Measurements from ENCODE around the gene RPAP3.

The RPAP3 gene

DNA sequence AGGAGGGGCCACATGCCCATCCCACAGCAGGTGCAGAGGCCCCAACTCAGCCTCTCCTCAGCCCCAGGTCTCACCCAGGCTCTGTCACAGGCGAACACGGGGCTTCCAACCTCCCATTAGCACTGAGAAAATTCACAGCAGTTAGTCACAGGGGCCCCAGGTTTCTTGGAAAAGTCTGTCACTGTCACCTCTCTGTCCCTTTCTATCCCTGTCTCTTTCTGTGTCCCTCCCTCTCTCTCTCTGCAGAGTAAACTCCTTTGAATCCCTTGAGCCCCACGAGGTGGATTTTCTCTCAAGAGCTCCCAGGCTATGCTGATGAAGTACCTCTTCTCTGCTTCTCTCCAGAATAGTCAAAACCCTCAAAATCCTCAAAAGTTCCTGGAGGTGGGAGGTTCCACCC lies 33.5 kb upstream of the RPAP3 start:
- Histone ChIP-seq H3K27ac (peak overlapping the region; percentile 74; the same call in 1 of the 2 replicates), H2AFZ (ENCODE audit: low read depth) (no peak overlapping the region; the same call in 1 of the 2 replicates), H3K27me3 (ENCODE audit: insufficient read depth, low read depth) (no peaks in the 10 kb centered on the region), H3K79me2 (ENCODE audit: insufficient read depth, low read depth) (no peaks in the 10 kb centered on the region), H3K4me1 (ENCODE audit: low read depth, poor library complexity, severe bottlenecking) (peaks cover 51% of the 10 kb centered on the region), H3K4me2 (peak overlapping the region; percentile 100), H3K4me3 (IDR thresholded peaks at IDR 0.05; ENCODE audit: insufficient read depth, low read depth, low read length) (no peak overlapping the region), H3K9ac (peak overlapping the region; percentile 7; the same call in 1 of the 2 replicates), H4K20me1 (ENCODE audit: insufficient read depth) (no peaks in the 10 kb centered on the region), H3K36me3 (ENCODE audit: insufficient read depth) (no peaks in the 10 kb centered on the region)
- TF ChIP-seq, protein P1, sequence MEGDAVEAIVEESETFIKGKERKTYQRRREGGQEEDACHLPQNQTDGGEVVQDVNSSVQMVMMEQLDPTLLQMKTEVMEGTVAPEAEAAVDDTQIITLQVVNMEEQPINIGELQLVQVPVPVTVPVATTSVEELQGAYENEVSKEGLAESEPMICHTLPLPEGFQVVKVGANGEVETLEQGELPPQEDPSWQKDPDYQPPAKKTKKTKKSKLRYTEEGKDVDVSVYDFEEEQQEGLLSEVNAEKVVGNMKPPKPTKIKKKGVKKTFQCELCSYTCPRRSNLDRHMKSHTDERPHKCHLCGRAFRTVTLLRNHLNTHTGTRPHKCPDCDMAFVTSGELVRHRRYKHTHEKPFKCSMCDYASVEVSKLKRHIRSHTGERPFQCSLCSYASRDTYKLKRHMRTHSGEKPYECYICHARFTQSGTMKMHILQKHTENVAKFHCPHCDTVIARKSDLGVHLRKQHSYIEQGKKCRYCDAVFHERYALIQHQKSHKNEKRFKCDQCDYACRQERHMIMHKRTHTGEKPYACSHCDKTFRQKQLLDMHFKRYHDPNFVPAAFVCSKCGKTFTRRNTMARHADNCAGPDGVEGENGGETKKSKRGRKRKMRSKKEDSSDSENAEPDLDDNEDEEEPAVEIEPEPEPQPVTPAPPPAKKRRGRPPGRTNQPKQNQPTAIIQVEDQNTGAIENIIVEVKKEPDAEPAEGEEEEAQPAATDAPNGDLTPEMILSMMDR (conservative IDR thresholded peaks at IDR 0.05; ENCODE audit: low read depth, low read length) = no peak

- H3K79me2 ChIP-seq (ENCODE audit: insufficient read depth, low read depth) = no peaks in the 10 kb centered on the region
- H3K27me3 ChIP-seq (ENCODE audit: insufficient read depth, low read depth) = no peaks in the 10 kb centered on the region
- H3K36me3 ChIP-seq (ENCODE audit: insufficient read depth) = no peaks in the 10 kb centered on the region
- H4K20me1 ChIP-seq (ENCODE audit: insufficient read depth) = no peaks in the 10 kb centered on the region
- no peak overlapping the region for H3K4me3 ChIP-seq (IDR thresholded peaks at IDR 0.05; ENCODE audit: insufficient read depth, low read depth, low read length)
- H3K4me2 ChIP-seq = no peak overlapping the region
- H2AFZ ChIP-seq (ENCODE audit: low read depth) = no peak overlapping the region
- H3K9ac ChIP-seq = no peak overlapping the region
- no peak overlapping the region for H3K27ac ChIP-seq
- peaks cover 42% of the 10 kb centered on the region for H3K4me1 ChIP-seq (ENCODE audit: low read depth, poor library complexity, severe bottlenecking)
- TF ChIP-seq, protein P1 (conservative IDR thresholded peaks at IDR 0.05; ENCODE audit: low read depth, low read length) = no peak
Measured at GRCh38 chr12:47737936-47738594, 32.2 kb upstream of the RPAP3 start.

DNA sequence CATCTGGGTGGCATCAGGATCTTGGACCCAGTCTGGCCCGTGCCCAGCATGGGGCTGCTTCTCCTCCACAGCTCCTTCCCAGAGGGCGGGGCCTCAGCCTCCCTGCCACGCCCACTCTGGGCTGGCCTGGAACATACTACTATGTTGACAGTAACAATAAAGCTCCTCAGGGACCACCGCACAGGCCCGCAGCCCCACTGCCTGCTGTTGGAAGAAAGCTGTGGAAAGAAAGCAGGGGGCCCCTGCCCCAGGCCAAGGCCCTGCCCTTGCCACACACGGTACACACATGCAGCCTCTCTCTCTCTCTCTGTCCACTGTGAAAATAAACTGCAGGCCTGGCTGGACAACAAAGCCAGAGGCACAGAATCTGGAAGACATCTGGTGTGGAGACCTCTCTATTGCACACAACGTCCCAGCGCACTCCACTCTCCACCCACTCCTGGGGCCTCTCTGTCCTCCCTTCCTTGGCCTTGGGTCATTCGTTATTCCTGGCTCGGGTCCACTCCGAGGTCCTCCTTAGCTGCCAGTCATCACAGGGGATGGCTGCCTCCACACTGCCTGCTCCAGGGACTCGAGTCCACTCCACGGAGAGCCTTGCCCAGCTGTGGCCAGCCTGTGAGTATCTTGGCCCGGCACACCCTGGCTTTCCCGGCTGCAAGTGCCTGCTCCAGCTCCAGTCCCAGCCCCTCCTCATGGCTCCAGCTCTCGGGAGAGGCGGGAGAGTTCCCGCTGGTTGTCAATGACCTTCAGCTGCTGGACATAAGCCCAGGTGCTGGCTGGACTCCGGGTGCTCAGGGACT lies 31.2 kb upstream of the RPAP3 start:
- TF ChIP-seq, protein P1 (conservative IDR thresholded peaks at IDR 0.05; ENCODE audit: low read depth, low read length) = no peak
- no peaks in the 10 kb centered on the region for H3K79me2 ChIP-seq (ENCODE audit: insufficient read depth, low read depth)
- no peaks in the 10 kb centered on the region for H3K36me3 ChIP-seq (ENCODE audit: insufficient read depth)
- no peak overlapping the region for H3K27ac ChIP-seq
- H3K4me2 ChIP-seq = no peak overlapping the region
- no peak overlapping the region for H3K4me3 ChIP-seq (IDR thresholded peaks at IDR 0.05; ENCODE audit: insufficient read depth, low read depth, low read length)
- no peaks in the 10 kb centered on the region for H4K20me1 ChIP-seq (ENCODE audit: insufficient read depth)
- no peaks in the 10 kb centered on the region for H3K27me3 ChIP-seq (ENCODE audit: insufficient read depth, low read depth)
- H3K9ac ChIP-seq = no peak overlapping the region
- no peak overlapping the region for H2AFZ ChIP-seq (ENCODE audit: low read depth)
- peaks cover 35% of the 10 kb centered on the region for H3K4me1 ChIP-seq (ENCODE audit: low read depth, poor library complexity, severe bottlenecking)

DNA sequence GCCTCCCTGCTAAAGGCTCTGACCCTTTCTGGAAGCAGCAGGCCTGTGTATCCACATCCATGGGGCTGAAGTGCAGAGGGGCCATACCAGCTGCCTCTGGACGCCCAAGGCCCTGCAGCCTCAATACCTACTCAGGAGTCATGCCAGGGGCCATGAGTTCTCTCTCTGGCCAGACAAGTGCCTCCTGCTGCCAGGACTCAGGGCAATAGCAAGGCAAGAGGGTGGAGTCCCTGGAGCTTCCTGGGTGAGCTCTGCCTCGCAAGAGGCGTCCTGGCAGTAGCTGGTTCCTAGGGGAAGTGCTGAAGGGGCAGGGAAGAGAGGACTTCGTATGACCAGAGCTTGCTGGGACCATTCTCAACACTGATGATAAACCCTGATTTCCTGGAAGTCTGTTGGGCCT lies 30.4 kb upstream of the RPAP3 start:
- H3K79me2 ChIP-seq (ENCODE audit: insufficient read depth, low read depth) = no peaks in the 10 kb centered on the region
- no peaks in the 10 kb centered on the region for H4K20me1 ChIP-seq (ENCODE audit: insufficient read depth)
- H3K27me3 ChIP-seq (ENCODE audit: insufficient read depth, low read depth) = no peaks in the 10 kb centered on the region
- no peak overlapping the region for H2AFZ ChIP-seq (ENCODE audit: low read depth)
- peaks cover 26% of the 10 kb centered on the region for H3K4me1 ChIP-seq (ENCODE audit: low read depth, poor library complexity, severe bottlenecking)
- no peak overlapping the region for H3K9ac ChIP-seq
- no peak overlapping the region for H3K4me2 ChIP-seq
- TF ChIP-seq, protein P1 (conservative IDR thresholded peaks at IDR 0.05; ENCODE audit: low read depth, low read length) = no peak
- no peak overlapping the region for H3K4me3 ChIP-seq (IDR thresholded peaks at IDR 0.05; ENCODE audit: insufficient read depth, low read depth, low read length)
- no peak overlapping the region for H3K27ac ChIP-seq
- H3K36me3 ChIP-seq (ENCODE audit: insufficient read depth) = no peaks in the 10 kb centered on the region
